ENCODE results near the gene CWC25. TPM values are rescaled to one million over a fixed set of nuclear protein-coding genes. Genes with fewer than 3 reads are reported as not detected.
A peak's percentile ranks its signal among the peaks of the same experiment; 100 is the strongest.

CWC25 gene
- total and polyA plus RNA-seq, 2 of the 13 experiments (the other 11 are each of a cell fraction or from before 2014, with no cell fraction given) = 15.6 to 22.7 TPM

GRCh38 chr17:38867179-38867967, 42.3 kb upstream of the CWC25 start (continued):
- no peak for TF ChIP-seq ZNF646 (CRISPR knock-in tag; IDR thresholded peaks at IDR 0.05)
- TF ChIP-seq SRY (CRISPR knock-in tag; IDR thresholded peaks at IDR 0.05) = no peak
- TF ChIP-seq POGZ (CRISPR knock-in tag; IDR thresholded peaks at IDR 0.05) = no peak
- TF ChIP-seq ATAD3A (CRISPR knock-in tag; IDR thresholded peaks at IDR 0.05) = no peak
- no peak for TF ChIP-seq ZBTB34 (CRISPR knock-in tag; IDR thresholded peaks at IDR 0.05)
- no peak for TF ChIP-seq U2AF2 (IDR thresholded peaks at IDR 0.05; ENCODE audit: low read depth, low read length)
- TF ChIP-seq ZNF451 (CRISPR knock-in tag; IDR thresholded peaks at IDR 0.05) = no peak
- peak; percentile 80 for TF ChIP-seq NKX3-1 (CRISPR knock-in tag; IDR thresholded peaks at IDR 0.05)
- peak; percentile 32; the same call in 1 of the 2 replicates for TF ChIP-seq PATZ1 (CRISPR knock-in tag; IDR thresholded peaks at IDR 0.05)
- TF ChIP-seq TOE1 (CRISPR knock-in tag; IDR thresholded peaks at IDR 0.05) = peak; percentile 25; the same call in 1 of the 2 replicates
- TF ChIP-seq NONO (IDR thresholded peaks at IDR 0.05) = no peak
- TF ChIP-seq NONO (CRISPR knock-in tag; conservative IDR thresholded peaks at IDR 0.05) = no peak; the same call in 1 of the 2 replicates
- no peak for TF ChIP-seq TFAP4 (IDR thresholded peaks at IDR 0.05; ENCODE audit: borderline replicate concordance, low read depth)
- no peak for TF ChIP-seq NFKBIZ (CRISPR knock-in tag; IDR thresholded peaks at IDR 0.05)
- TF ChIP-seq SNAPC2 (CRISPR knock-in tag; IDR thresholded peaks at IDR 0.05) = no peak
- no peak for TF ChIP-seq ZNF891 (CRISPR knock-in tag; IDR thresholded peaks at IDR 0.05)
- no peak for TF ChIP-seq SOX13 (IDR thresholded peaks at IDR 0.05)
- TF ChIP-seq SOX13 (CRISPR knock-in tag; conservative IDR thresholded peaks at IDR 0.05 in 1 of 2, IDR thresholded peaks at IDR 0.05 in 1 of 2) = no peak; a peak in 1 of 4 replicates
- TF ChIP-seq ZNF768 (CRISPR knock-in tag; IDR thresholded peaks at IDR 0.05) = no peak
- 0 out of 2 replicates have a peak, but pooled peaks have one; percentile 12 for TF ChIP-seq GABPB1 (CRISPR knock-in tag; IDR thresholded peaks at IDR 0.05)

Data from HepG2 (cell line).